Nephron (organoid): ENCODE measurements around the gene KCTD21.

Experiments
- H3K27ac Mint-ChIP-seq, 3 experiments: 2 replicates each; pipeline ENCODE4 v1.8.0; 2020; ENCODE audit warnings: mixed read lengths in 3 of 3, mild to moderate bottlenecking in 2 of 3, moderate library complexity in 1 of 3
- H3K27me3 Mint-ChIP-seq: 2 replicates; pipeline ENCODE4 v1.8.0; 2021; ENCODE audit warnings: low read depth, mild to moderate bottlenecking, moderate library complexity, mixed read lengths
- H3K36me3 Mint-ChIP-seq: 2 replicates; pipeline ENCODE4 v1.8.0; 2020; ENCODE audit warnings: low read depth, mixed read lengths
- H3K4me1 Mint-ChIP-seq: 2 replicates; pipeline ENCODE4 v1.8.0; 2020; ENCODE audit warnings: mixed read lengths
- H3K4me3 Mint-ChIP-seq, 3 experiments: 2 replicates each; pipeline ENCODE4 v1.8.0; 2020; ENCODE audit warnings: mild to moderate bottlenecking in 3 of 3, mixed read lengths in 3 of 3, moderate library complexity in 2 of 3
- H3K9me3 Mint-ChIP-seq: 2 replicates; pipeline ENCODE4 v1.8.0; 2020; ENCODE audit warnings: mixed read lengths
- TF ChIP-seq, protein P1 (sequence below), 3 experiments: fragments of 200-600 bp; sonication (generic); IDR thresholded peaks; one replicate each; pipeline ENCODE4 v1.5.0; 2021; ENCODE audit warnings: antibody characterized with exemption in 3 of 3; ENCODE audit not compliant: unreplicated experiment in 3 of 3

Gene KCTD21

DNA sequence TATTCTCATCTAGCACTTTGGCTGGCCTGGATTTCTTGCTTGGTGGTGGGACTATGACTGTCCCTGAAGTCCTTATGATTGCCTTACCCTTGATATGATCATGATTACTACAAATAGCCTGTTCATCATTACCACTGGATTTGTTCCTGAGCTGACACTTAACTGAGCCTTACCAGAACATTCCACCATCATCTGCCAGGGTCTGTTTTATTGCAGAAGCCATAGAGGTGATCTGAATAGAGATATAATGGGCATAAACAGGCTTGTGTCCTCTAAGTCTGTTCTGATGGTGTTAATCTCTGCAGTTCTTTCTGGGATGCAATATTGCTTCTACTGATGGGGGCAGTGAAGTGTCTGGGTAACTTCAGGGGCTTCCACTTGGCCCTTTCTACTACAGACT is 36.6 kb downstream of the KCTD21 start:
- H3K9me3 Mint-ChIP-seq = no peaks in the 10 kb centered on the region
- TF ChIP-seq, protein P1, sequence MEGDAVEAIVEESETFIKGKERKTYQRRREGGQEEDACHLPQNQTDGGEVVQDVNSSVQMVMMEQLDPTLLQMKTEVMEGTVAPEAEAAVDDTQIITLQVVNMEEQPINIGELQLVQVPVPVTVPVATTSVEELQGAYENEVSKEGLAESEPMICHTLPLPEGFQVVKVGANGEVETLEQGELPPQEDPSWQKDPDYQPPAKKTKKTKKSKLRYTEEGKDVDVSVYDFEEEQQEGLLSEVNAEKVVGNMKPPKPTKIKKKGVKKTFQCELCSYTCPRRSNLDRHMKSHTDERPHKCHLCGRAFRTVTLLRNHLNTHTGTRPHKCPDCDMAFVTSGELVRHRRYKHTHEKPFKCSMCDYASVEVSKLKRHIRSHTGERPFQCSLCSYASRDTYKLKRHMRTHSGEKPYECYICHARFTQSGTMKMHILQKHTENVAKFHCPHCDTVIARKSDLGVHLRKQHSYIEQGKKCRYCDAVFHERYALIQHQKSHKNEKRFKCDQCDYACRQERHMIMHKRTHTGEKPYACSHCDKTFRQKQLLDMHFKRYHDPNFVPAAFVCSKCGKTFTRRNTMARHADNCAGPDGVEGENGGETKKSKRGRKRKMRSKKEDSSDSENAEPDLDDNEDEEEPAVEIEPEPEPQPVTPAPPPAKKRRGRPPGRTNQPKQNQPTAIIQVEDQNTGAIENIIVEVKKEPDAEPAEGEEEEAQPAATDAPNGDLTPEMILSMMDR (IDR thresholded peaks at IDR 0.05; ENCODE audit: unreplicated experiment in 3 of 3) = no peak
- no peaks in the 10 kb centered on the region for H3K4me1 Mint-ChIP-seq
- H3K27me3 Mint-ChIP-seq = no peaks in the 10 kb centered on the region
- peaks cover 14% of the 10 kb centered on the region for H3K36me3 Mint-ChIP-seq
- H3K4me3 Mint-ChIP-seq = no peak overlapping the region
- no peak overlapping the region for H3K27ac Mint-ChIP-seq

DNA sequence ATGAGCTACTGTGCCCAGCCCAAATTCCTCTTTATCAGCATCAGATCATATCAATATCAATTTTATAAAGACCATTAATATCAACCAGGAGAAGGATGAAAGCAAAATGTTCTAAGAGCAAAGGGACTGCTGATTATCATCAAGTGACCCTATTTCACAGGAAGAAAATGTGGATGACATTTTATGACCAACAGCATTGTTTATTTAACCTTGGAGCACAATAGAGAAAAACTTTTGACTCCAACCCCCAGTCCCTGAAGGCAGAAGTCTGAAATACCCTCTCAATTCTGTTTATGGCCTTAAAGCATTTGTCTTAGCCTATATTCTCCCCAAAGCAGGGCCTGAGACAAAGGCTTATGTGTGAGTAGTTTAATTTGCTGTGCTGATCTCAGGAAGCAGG is 37.7 kb downstream of the KCTD21 start:
- Mint-ChIP-seq H3K9me3 (no peaks in the 10 kb centered on the region), H3K27ac (no peak overlapping the region), H3K4me1 (no peaks in the 10 kb centered on the region), H3K36me3 (peaks cover 14% of the 10 kb centered on the region), H3K27me3 (no peaks in the 10 kb centered on the region), H3K4me3 (no peak overlapping the region)
- TF ChIP-seq, protein P1 (IDR thresholded peaks at IDR 0.05; ENCODE audit: unreplicated experiment in 3 of 3) = no peak

GRCh38 chr11:78150346-78150745 is 38.1 kb downstream of the KCTD21 start:
- H3K4me1 Mint-ChIP-seq = no peaks in the 10 kb centered on the region
- H3K9me3 Mint-ChIP-seq = no peaks in the 10 kb centered on the region
- H3K27ac Mint-ChIP-seq = no peak overlapping the region
- H3K36me3 Mint-ChIP-seq = peaks cover 14% of the 10 kb centered on the region
- TF ChIP-seq, protein P1 (IDR thresholded peaks at IDR 0.05; ENCODE audit: unreplicated experiment in 3 of 3) = no peak
- no peak overlapping the region for H3K4me3 Mint-ChIP-seq
- no peaks in the 10 kb centered on the region for H3K27me3 Mint-ChIP-seq

- Mint-ChIP-seq H3K36me3 (peaks cover 14% of the 10 kb centered on the region), H3K4me1 (no peaks in the 10 kb centered on the region), H3K27me3 (no peaks in the 10 kb centered on the region), H3K27ac (no peak overlapping the region), H3K9me3 (no peaks in the 10 kb centered on the region), H3K4me3 (no peak overlapping the region)
- TF ChIP-seq, protein P1 (IDR thresholded peaks at IDR 0.05; ENCODE audit: unreplicated experiment in 3 of 3) = no peak
Observed at GRCh38 chr11:78149646-78150045, 38.8 kb downstream of the KCTD21 start.

DNA sequence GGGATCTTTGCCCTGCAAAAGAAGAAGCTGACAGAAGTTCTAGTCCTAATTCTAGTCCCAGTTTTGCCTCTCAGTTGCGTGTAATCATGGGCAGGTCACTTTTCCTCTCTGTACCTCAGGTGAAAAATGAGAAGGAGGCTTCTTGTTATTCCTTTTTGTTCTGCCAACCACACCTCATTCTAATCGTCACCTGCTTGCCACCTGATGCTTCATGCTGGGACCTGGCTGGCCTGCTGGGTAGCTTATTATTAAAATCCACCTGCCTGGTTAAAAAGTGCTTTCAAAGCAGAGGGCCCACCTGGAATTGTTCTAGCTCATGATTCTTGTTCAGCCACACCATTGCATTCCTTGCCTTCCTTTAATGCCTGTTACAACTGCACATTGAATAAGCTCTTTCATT is 40.6 kb downstream of the KCTD21 start:
- H3K4me1 Mint-ChIP-seq = peaks cover 5% of the 10 kb centered on the region
- H3K36me3 Mint-ChIP-seq = peaks cover 19% of the 10 kb centered on the region
- H3K9me3 Mint-ChIP-seq = no peaks in the 10 kb centered on the region

GRCh38 chr11:78145511-78146025 is 42.9 kb downstream of the KCTD21 start:
- Mint-ChIP-seq H3K4me3 (peak overlapping the region in 1 of 3 experiments; percentile 25), H3K4me1 (peaks cover 14% of the 10 kb centered on the region), H3K27me3 (no peaks in the 10 kb centered on the region), H3K27ac (no peak overlapping the region), H3K36me3 (peaks cover 19% of the 10 kb centered on the region), H3K9me3 (no peaks in the 10 kb centered on the region)
- TF ChIP-seq, protein P1 (IDR thresholded peaks at IDR 0.05; ENCODE audit: unreplicated experiment in 3 of 3) = no peak

More for the DNA sequence above, 40.6 kb downstream of the KCTD21 start:
- TF ChIP-seq, protein P1 (IDR thresholded peaks at IDR 0.05; ENCODE audit: unreplicated experiment in 3 of 3) = no peak
- Mint-ChIP-seq H3K27ac (no peak overlapping the region), H3K27me3 (no peaks in the 10 kb centered on the region), H3K4me3 (no peak overlapping the region)
